ENCODE measurements around the gene AWAT2. TPM values are rescaled to one million over a fixed set of nuclear protein-coding genes. Genes with fewer than 3 reads are reported as not detected.

The AWAT2 gene
- total RNA-seq, 3 donors from 2014 or later (not counting 1 experiment from before 2014, with no cell fraction given) = not detected

DNA sequence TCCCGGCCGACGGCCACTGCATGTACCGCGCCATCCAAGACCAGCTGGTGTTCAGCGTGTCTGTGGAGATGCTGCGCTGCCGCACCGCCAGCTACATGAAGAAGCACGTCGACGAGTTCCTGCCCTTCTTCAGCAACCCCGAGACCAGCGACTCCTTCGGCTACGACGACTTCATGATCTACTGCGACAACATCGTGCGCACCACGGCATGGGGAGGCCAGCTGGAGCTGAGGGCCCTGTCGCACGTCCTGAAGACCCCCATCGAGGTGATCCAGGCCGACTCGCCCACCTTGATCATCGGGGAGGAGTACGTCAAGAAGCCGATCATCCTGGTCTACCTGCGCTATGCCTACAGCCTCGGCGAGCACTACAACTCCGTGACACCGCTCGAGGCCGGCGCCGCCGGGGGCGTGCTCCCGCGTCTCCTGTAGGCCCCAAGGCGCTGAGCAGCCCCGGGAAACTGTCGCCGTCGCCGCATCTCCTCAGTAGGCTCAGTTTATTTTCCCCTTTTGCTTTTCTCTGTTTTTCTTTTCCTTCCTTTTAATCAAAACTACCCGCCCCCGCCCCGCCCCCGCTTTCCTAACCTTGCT, 13.3 kb upstream of the AWAT2 start:
- intact Hi-C loops (cut with micrococcal nuclease) = no loop called here
- no peak overlapping the region for H3K27ac ChIP-seq (ENCODE audit: low read length)
- no peaks in the 10 kb centered on the region for H3K36me3 ChIP-seq (ENCODE audit: control insufficient read depth, insufficient read depth, low read length)
- H3K9me3 ChIP-seq (ENCODE audit: control insufficient read depth, insufficient read depth, low read length) = no peaks in the 10 kb centered on the region
- 94% methylated on average over 51 of the region's 52 CpGs for WGBS (ENCODE audit: insufficient coverage)
- no peaks in the 10 kb centered on the region for H3K9me3 Mint-ChIP-seq
- no peaks in the 10 kb centered on the region for H3K4me1 ChIP-seq (ENCODE audit: control insufficient read depth, insufficient read depth, low read length)
- DNase-seq = no peak
- no peak overlapping the region for H3K4me3 ChIP-seq (ENCODE audit: low read length)
- TF ChIP-seq, protein P1, sequence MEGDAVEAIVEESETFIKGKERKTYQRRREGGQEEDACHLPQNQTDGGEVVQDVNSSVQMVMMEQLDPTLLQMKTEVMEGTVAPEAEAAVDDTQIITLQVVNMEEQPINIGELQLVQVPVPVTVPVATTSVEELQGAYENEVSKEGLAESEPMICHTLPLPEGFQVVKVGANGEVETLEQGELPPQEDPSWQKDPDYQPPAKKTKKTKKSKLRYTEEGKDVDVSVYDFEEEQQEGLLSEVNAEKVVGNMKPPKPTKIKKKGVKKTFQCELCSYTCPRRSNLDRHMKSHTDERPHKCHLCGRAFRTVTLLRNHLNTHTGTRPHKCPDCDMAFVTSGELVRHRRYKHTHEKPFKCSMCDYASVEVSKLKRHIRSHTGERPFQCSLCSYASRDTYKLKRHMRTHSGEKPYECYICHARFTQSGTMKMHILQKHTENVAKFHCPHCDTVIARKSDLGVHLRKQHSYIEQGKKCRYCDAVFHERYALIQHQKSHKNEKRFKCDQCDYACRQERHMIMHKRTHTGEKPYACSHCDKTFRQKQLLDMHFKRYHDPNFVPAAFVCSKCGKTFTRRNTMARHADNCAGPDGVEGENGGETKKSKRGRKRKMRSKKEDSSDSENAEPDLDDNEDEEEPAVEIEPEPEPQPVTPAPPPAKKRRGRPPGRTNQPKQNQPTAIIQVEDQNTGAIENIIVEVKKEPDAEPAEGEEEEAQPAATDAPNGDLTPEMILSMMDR (IDR thresholded peaks at IDR 0.05) = no peak
- no peaks in the 10 kb centered on the region for H3K27me3 ChIP-seq (ENCODE audit: control insufficient read depth, insufficient read depth, low read length)
- no peak overlapping the region for H3K27ac Mint-ChIP-seq
- ATAC-seq = no peak
- H3K36me3 Mint-ChIP-seq = no peaks in the 10 kb centered on the region
- no peaks in the 10 kb centered on the region for H3K4me1 Mint-ChIP-seq
- no peak overlapping the region for H3K4me3 Mint-ChIP-seq
- H3K27me3 Mint-ChIP-seq (ENCODE audit: low read depth in 2 of 2) = peaks cover 0 to 7% of the 10 kb centered on the region in 2 donors

DNA sequence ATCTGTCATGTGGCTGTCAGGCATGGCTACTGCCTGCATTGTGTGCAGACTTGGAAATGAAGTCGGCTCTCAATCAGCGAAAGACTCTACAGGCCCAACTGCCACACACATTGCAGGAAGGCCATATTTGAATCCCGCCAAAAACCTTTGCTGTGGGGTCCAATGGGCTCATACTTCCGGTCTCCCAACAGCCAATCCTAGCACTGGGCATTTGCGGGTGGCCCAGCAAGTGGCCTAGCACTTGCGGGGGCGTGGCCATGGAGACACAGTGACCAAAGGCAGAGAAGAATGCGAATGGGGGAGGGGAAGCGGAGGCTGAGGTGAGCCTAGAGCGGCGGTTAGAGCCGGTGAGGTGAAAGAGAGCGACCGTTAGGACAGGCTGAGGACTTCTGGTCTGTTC, 12.3 kb upstream of the AWAT2 start, which contains the start of gene OTUD6A:
Gene OTUD6A, plus strand, starts transcription at position 382 of the 400 bp plus-strand sequence. CDS start 68 bp downstream, outside the sequence.
- H3K27ac ChIP-seq (ENCODE audit: low read length) = no peak within 1 kb of the TSS
- H3K27me3 ChIP-seq (ENCODE audit: control insufficient read depth, insufficient read depth, low read length) = no peaks in the 10 kb centered on the region
- H3K4me3 ChIP-seq (ENCODE audit: low read length) = no peak within 1 kb of the TSS
- intact Hi-C loops (cut with micrococcal nuclease) = no loop called here
- Mint-ChIP-seq H3K4me1 (no peaks in the 10 kb centered on the region), H3K4me3 (no peak within 1 kb of the TSS), H3K9me3 (no peaks in the 10 kb centered on the region), H3K36me3 (no peaks in the 10 kb centered on the region), H3K27ac (no peak within 1 kb of the TSS), H3K27me3 (ENCODE audit: low read depth in 2 of 2) (peaks cover 4 to 7% of the 10 kb centered on the region in 2 donors)
- WGBS (ENCODE audit: insufficient coverage) = 94% methylated on average over 14 of the region's 14 CpGs
- H3K36me3 ChIP-seq (ENCODE audit: control insufficient read depth, insufficient read depth, low read length) = no peaks in the 10 kb centered on the region
- ATAC-seq = no peak
- no peak for DNase-seq
- H3K4me1 ChIP-seq (ENCODE audit: control insufficient read depth, insufficient read depth, low read length) = no peaks in the 10 kb centered on the region
- TF ChIP-seq, protein P1 (IDR thresholded peaks at IDR 0.05) = no peak
- H3K9me3 ChIP-seq (ENCODE audit: control insufficient read depth, insufficient read depth, low read length) = no peaks in the 10 kb centered on the region

DNA sequence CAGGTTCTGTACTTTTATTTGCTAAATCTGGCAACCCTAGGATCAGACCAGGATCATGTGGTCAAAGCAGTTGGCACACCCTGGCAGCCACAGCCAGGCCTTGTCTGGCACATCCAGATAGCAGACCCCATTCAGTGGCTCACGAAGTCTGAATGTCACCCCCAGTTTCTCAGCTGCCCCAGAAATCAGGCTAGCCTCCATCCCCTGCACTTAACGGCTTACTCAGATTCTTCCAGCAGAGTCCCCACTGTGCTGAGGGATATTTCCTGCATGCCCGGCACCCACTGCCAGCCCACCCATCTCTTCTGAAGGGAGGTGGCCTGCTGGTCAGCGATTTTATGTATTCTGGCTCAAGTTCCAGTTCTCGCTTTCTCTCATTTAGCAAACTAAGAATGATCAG, 4.7 kb upstream of the AWAT2 start:
- no peak overlapping the region for H3K27ac ChIP-seq (ENCODE audit: low read length)
- H3K36me3 ChIP-seq (ENCODE audit: control insufficient read depth, insufficient read depth, low read length) = no peaks in the 10 kb centered on the region
- Mint-ChIP-seq H3K27ac (no peak overlapping the region), H3K27me3 (ENCODE audit: low read depth in 2 of 2) (peaks cover 7% of the 10 kb centered on the region in 2 donors), H3K4me1 (no peaks in the 10 kb centered on the region), H3K36me3 (no peaks in the 10 kb centered on the region), H3K9me3 (no peaks in the 10 kb centered on the region), H3K4me3 (no peak overlapping the region)
- no peak overlapping the region for H3K4me3 ChIP-seq (ENCODE audit: low read length)
- no peaks in the 10 kb centered on the region for H3K4me1 ChIP-seq (ENCODE audit: control insufficient read depth, insufficient read depth, low read length)
- DNase-seq (no peak), ATAC-seq (no peak)
- intact Hi-C loops (cut with micrococcal nuclease) = no loop called here
- 83% methylated on average over 5 of the region's 5 CpGs for WGBS (ENCODE audit: insufficient coverage)
- no peaks in the 10 kb centered on the region for H3K9me3 ChIP-seq (ENCODE audit: control insufficient read depth, insufficient read depth, low read length)
- no peaks in the 10 kb centered on the region for H3K27me3 ChIP-seq (ENCODE audit: control insufficient read depth, insufficient read depth, low read length)
- TF ChIP-seq, protein P1 (IDR thresholded peaks at IDR 0.05) = no peak

Data from natural killer cell (primary cell).